ENCODE measurements around the gene FOXP1.

GRCh38 chr3:71583566-71584393 lies at the start of gene FOXP1:
- peak; percentile 75 for TF ChIP-seq POLR2AphosphoS5 (IDR thresholded peaks at IDR 0.05)
- TF ChIP-seq, protein P1, sequence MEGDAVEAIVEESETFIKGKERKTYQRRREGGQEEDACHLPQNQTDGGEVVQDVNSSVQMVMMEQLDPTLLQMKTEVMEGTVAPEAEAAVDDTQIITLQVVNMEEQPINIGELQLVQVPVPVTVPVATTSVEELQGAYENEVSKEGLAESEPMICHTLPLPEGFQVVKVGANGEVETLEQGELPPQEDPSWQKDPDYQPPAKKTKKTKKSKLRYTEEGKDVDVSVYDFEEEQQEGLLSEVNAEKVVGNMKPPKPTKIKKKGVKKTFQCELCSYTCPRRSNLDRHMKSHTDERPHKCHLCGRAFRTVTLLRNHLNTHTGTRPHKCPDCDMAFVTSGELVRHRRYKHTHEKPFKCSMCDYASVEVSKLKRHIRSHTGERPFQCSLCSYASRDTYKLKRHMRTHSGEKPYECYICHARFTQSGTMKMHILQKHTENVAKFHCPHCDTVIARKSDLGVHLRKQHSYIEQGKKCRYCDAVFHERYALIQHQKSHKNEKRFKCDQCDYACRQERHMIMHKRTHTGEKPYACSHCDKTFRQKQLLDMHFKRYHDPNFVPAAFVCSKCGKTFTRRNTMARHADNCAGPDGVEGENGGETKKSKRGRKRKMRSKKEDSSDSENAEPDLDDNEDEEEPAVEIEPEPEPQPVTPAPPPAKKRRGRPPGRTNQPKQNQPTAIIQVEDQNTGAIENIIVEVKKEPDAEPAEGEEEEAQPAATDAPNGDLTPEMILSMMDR (IDR thresholded peaks at IDR 0.05), result peak in 1 of 4 experiments; percentile 11
- TF ChIP-seq POLR2A (IDR thresholded peaks at IDR 0.05), result peak; percentile 60 to 61
- no peak for TF ChIP-seq EP300 (IDR thresholded peaks at IDR 0.05)
